ENCODE measurements around the gene RPUSD4. TPM values are rescaled to one million over a fixed set of nuclear protein-coding genes. Genes with fewer than 3 reads are reported as not detected.

The RPUSD4 gene
- total RNA-seq, 1 experiment from 2014 or later, result 42.9 TPM

- H2BK20ac ChIP-seq (ENCODE audit: low read depth, low read length, poor library complexity, severe bottlenecking), result no peak overlapping the region
- no peak overlapping the region for H3K4ac ChIP-seq (ENCODE audit: low read depth, low read length)
- H3K18ac ChIP-seq (ENCODE audit: insufficient read length, low read depth, low read length), result no peak overlapping the region
- H3K9me3 Mint-ChIP-seq, result no peaks in the 10 kb centered on the region
- H2BK120ac ChIP-seq (ENCODE audit: low read depth, low read length, poor library complexity, severe bottlenecking), result no peak overlapping the region
- no peak overlapping the region for H3K27ac ChIP-seq (ENCODE audit: insufficient read length, low read depth, low read length)
- H3K4me1 Mint-ChIP-seq, result peaks cover 4 to 13% of the 10 kb centered on the region in 2 experiments
- no peak overlapping the region for H3K14ac ChIP-seq (ENCODE audit: insufficient read depth, low read length)
- no peak overlapping the region for H2BK5ac ChIP-seq (ENCODE audit: insufficient read length, low read length)
- no peak overlapping the region for H3K4me2 ChIP-seq (ENCODE audit: insufficient read depth, insufficient read length, low read length)
- no peaks in the 10 kb centered on the region for H3K27me3 ChIP-seq (ENCODE audit: insufficient read depth, low read length)
- H4K5ac ChIP-seq (ENCODE audit: insufficient read length, low read depth, low read length), result no peak overlapping the region
- H3K23me2 ChIP-seq (ENCODE audit: insufficient read length, low read depth, low read length, poor library complexity, severe bottlenecking), result no peaks in the 10 kb centered on the region
- no peak overlapping the region for H3K56ac ChIP-seq (ENCODE audit: insufficient read length, low read depth, low read length)
- TF ChIP-seq, protein P1, sequence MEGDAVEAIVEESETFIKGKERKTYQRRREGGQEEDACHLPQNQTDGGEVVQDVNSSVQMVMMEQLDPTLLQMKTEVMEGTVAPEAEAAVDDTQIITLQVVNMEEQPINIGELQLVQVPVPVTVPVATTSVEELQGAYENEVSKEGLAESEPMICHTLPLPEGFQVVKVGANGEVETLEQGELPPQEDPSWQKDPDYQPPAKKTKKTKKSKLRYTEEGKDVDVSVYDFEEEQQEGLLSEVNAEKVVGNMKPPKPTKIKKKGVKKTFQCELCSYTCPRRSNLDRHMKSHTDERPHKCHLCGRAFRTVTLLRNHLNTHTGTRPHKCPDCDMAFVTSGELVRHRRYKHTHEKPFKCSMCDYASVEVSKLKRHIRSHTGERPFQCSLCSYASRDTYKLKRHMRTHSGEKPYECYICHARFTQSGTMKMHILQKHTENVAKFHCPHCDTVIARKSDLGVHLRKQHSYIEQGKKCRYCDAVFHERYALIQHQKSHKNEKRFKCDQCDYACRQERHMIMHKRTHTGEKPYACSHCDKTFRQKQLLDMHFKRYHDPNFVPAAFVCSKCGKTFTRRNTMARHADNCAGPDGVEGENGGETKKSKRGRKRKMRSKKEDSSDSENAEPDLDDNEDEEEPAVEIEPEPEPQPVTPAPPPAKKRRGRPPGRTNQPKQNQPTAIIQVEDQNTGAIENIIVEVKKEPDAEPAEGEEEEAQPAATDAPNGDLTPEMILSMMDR (conservative IDR thresholded peaks at IDR 0.05), result no peak
- H3K36me3 Mint-ChIP-seq (ENCODE audit: insufficient read depth in 1 of 3, low read depth in 3 of 3), result peaks cover 0 to 14% (median 13%) of the 10 kb centered on the region in 3 experiments; a peak in 6 of 7 replicates
- no peak overlapping the region for H3K27ac Mint-ChIP-seq
- H4K91ac ChIP-seq (ENCODE audit: insufficient read length, low read depth, low read length), result no peak overlapping the region
- H2BK15ac ChIP-seq (ENCODE audit: low read depth, low read length), result no peak overlapping the region
- H3K4me1 ChIP-seq (ENCODE audit: insufficient read depth, low read length), result no peaks in the 10 kb centered on the region
- no peak overlapping the region for H3K9ac ChIP-seq (ENCODE audit: extremely low read depth, insufficient read length, low read length)
- H2BK12ac ChIP-seq (ENCODE audit: insufficient read length, low read depth, low read length), result no peak overlapping the region
- no peaks in the 10 kb centered on the region for H4K20me1 ChIP-seq (ENCODE audit: control insufficient read depth, insufficient read depth, insufficient read length)
- no peak overlapping the region for H3K23ac ChIP-seq (ENCODE audit: insufficient read length, low read depth, low read length)
- no peak overlapping the region for H3T11ph ChIP-seq (ENCODE audit: low read length)
- no peak overlapping the region for H2AK5ac ChIP-seq (ENCODE audit: insufficient read length, low read length)
- H2AFZ ChIP-seq (ENCODE audit: low read length), result no peak overlapping the region
- WGBS (ENCODE audit: extremely low coverage, insufficient read length, low lambda C conversion rate), result no CpG with 5 or more reads among the region's 15 CpGs
- no peaks in the 10 kb centered on the region for H3K9me3 ChIP-seq (ENCODE audit: control insufficient read depth, low read depth, low read length)
- H3K4me3 Mint-ChIP-seq, result no peak overlapping the region
- no peaks in the 10 kb centered on the region for H3K27me3 Mint-ChIP-seq (ENCODE audit: low read depth)
- no peaks in the 10 kb centered on the region for H3K79me2 ChIP-seq (ENCODE audit: insufficient read depth, low read length)
- no peak for DNase-seq
- H3K79me1 ChIP-seq (ENCODE audit: insufficient read depth, low read depth, low read length, poor library complexity, severe bottlenecking), result no peaks in the 10 kb centered on the region
- H4K8ac ChIP-seq (replicated peaks; ENCODE audit: insufficient read length, low read depth, low read length), result no peak overlapping the region
These were observed 25.3 kb downstream of the RPUSD4 start for GRCh38 chr11:126186025-126186698.
